HepG2 (cell line): Measurements from ENCODE around the gene WDR27. TPM values are rescaled to one million over a fixed set of nuclear protein-coding genes. Genes with fewer than 3 reads are reported as not detected.

Experiments
- ELF3 ChIP-seq: IDR thresholded peaks from 2 replicates; pipeline ENCODE4 v1.6.1; 2016; ENCODE audit warnings: missing genetic modification reagents, missing compliant biosample characterization
- FOXP1 ChIP-seq, 2 experiments: fragments of 450-650 bp in 1 of 2; IDR thresholded peaks; 2 replicates each; pipeline ENCODE4 v1.6.1; 2017 to 2018; ENCODE audit warnings: antibody characterized with exemption in 1 of 2
- HDAC2 ChIP-seq: sonication (generic); formaldehyde crosslinking; IDR thresholded peaks from 2 replicates; pipeline ENCODE4 v1.4.0; 2020; ENCODE audit warnings: missing genetic modification reagents
- MTA3 ChIP-seq: sonication (generic); formaldehyde crosslinking; IDR thresholded peaks from 2 replicates; pipeline ENCODE4 v1.4.0; 2020; ENCODE audit warnings: missing genetic modification reagents
- NFRKB ChIP-seq: fragments of 450-650 bp; IDR thresholded peaks from 2 replicates; pipeline ENCODE4 v1.6.1; 2017
- PAF1 ChIP-seq: IDR thresholded peaks from 2 replicates; pipeline ENCODE4 v1.6.1; 2016; ENCODE audit warnings: missing genetic modification reagents, missing compliant biosample characterization
- SIN3A ChIP-seq: IDR thresholded peaks from 2 replicates; pipeline ENCODE4 v1.6.1; 2011; ENCODE audit warnings: low read depth, mild to moderate bottlenecking, control low read depth, low read length, borderline replicate concordance
- SRY ChIP-seq: sonication (generic); formaldehyde crosslinking; IDR thresholded peaks from 2 replicates; pipeline ENCODE4 v1.8.0; 2022; ENCODE audit warnings: mild to moderate bottlenecking, missing genetic modification reagents
- TARDBP ChIP-seq: sonication (generic); formaldehyde crosslinking; IDR thresholded peaks from 2 replicates; pipeline ENCODE4 v1.8.0; 2022; ENCODE audit warnings: mild to moderate bottlenecking, missing genetic modification reagents
- ZFP37 ChIP-seq: sonication (generic); formaldehyde crosslinking; IDR thresholded peaks from 2 replicates; pipeline ENCODE4 v1.4.0; 2020; ENCODE audit warnings: missing genetic modification reagents, borderline replicate concordance
- ZGPAT ChIP-seq: IDR thresholded peaks from 2 replicates; pipeline ENCODE4 v1.6.1; 2016; ENCODE audit warnings: mild to moderate bottlenecking
- ZMYM4 ChIP-seq: sonication (generic); formaldehyde crosslinking; IDR thresholded peaks from 2 replicates; pipeline ENCODE4 v1.8.1; 2023; ENCODE audit warnings: mild to moderate bottlenecking, missing genetic modification reagents
- ZNF234 ChIP-seq: sonication (generic); formaldehyde crosslinking; conservative IDR thresholded peaks from 2 replicates; pipeline ENCODE4 v1.5.1; 2020; ENCODE audit warnings: mild to moderate bottlenecking, missing genetic modification reagents
- ZNF251 ChIP-seq: sonication (generic); formaldehyde crosslinking; IDR thresholded peaks from 2 replicates; pipeline ENCODE4 v1.9.0; 2021; ENCODE audit warnings: mild to moderate bottlenecking, missing genetic modification reagents
- ZNF414 ChIP-seq: sonication (generic); formaldehyde crosslinking; IDR thresholded peaks from 2 replicates; pipeline ENCODE4 v1.5.0; 2020; ENCODE audit warnings: missing genetic modification reagents
- polyA plus RNA-seq, 8 experiments: library from polyadenylated mRNA; depleted of rRNA in 3 of 8; stranded (reverse) in 7 of 8; unstranded in 1 of 8; fragments of >200 nt; fragmentation: Illumina TruSeq in 4 of 8; extraction: Trizol in 4 of 8; gene quantifications; 2 replicates each; pipeline versions ENCODE4 v1.2.1 to v1.2.3, GENCODE V29; 2011 to 2016; ENCODE audit warnings: low read depth in 4 of 8, missing spikeins in 1 of 8, mixed read lengths in 1 of 8; ENCODE audit not compliant: insufficient read depth in 1 of 8
- total RNA-seq, 5 experiments: library from RNA; depleted of rRNA; stranded (reverse); fragments of >200 nt; fragmentation: Illumina TruSeq; extraction: Trizol; gene quantifications; 2 replicates each; pipeline ENCODE4 v1.2.3, GENCODE V29; 2016; ENCODE audit warnings: low read depth in 1 of 5
- TF ChIP-seq, protein P1 (sequence below): IDR thresholded peaks from 2 replicates; pipeline ENCODE4 v1.6.1; 2016; ENCODE audit warnings: missing biosample characterization, missing genetic modification reagents, low read depth
- TF ChIP-seq, protein P2 (sequence below): sonication (generic); formaldehyde crosslinking; IDR thresholded peaks from 2 replicates; pipeline ENCODE4 v1.4.0; 2020; ENCODE audit warnings: mild to moderate bottlenecking, missing genetic modification reagents
- TF ChIP-seq, protein P3 (sequence below): sonication (generic); formaldehyde crosslinking; IDR thresholded peaks from 2 replicates; pipeline ENCODE4 v1.4.0; 2020; ENCODE audit warnings: mild to moderate bottlenecking, missing genetic modification reagents
- TF ChIP-seq, protein P4 (sequence below): sonication (generic); formaldehyde crosslinking; IDR thresholded peaks from 2 replicates; pipeline ENCODE4 v1.4.0; 2020; ENCODE audit warnings: mild to moderate bottlenecking, missing genetic modification reagents

WDR27 gene
- total and polyA plus RNA-seq, 2 of the 13 experiments (the other 11 are each of a cell fraction or from before 2014, with no cell fraction given), result 34.1 to 80.3 TPM

DNA sequence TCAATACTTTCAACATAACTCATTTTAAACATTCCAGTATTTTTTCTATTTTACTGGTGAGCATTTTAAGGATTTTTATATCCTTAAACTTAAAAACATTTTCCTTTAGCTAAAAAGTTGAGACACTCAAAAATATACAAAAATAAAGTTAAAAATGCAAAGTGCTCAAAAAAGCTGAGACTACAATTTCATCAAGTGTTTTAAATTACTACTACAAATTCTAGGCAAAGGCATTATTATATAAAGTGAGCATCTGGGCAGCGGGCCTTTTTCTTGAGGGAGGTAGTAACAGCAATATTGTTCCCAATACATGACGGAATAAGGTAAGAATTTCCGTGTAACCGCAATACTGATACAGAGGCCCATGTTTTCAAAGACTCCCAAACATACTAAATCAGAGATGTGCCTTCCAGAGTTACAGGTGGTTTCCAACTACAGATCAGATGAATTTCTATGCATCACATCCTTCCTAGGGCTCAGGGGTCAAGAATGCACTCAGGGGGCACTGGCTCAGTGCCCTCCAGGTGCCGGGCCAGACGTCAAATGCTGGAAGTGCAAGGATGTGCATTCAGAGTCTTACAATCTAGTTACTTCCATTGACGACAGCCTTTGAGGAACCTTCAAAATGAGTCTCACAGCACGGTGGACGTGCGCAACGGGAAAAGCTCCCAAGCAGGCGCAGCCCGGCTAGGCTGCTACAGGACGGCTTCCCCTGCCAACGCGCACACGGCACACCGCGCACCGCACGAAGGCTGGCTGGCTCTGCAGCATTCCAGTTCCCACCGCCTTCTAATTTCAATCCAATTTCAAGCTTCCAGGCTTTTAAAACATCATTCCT, 20.8 kb upstream of the WDR27 start (continued):
- TF ChIP-seq, protein P1, sequence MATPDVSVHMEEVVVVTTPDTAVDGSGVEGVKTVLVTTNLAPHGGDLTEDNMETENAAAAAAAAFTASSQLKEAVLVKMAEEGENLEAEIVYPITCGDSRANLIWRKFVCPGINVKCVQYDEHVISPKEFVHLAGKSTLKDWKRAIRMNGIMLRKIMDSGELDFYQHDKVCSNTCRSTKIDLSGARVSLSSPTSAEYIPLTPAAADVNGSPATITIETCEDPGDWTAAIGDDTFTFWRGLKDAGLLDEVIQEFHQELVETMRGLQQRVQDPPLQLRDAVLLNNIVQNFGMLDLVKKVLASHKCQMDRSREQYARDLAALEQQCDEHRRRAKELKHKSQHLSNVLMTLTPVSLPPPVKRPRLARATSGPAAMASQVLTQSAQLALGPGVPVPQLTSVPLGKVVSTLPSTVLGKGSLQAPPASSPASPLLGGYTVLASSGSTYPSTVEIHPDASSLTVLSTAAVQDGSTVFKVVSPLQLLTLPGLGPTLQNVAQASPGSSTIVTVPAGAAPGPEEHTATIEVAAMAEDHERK (CRISPR knock-in tag), result no peak
- TF ChIP-seq ZNF251 (CRISPR knock-in tag) (no peak), ZGPAT (CRISPR knock-in tag) (peak; percentile 33; the same call in 1 of the 2 replicates), HDAC2 (peak; percentile 38), ZNF414 (CRISPR knock-in tag) (peak; percentile 87), ELF3 (CRISPR knock-in tag) (peak; percentile 22; the same call in 1 of the 2 replicates), NFRKB (no peak), ZMYM4 (CRISPR knock-in tag) (0 out of 2 replicates have a peak, but pooled peaks have one; percentile 28), FOXP1 (IDR thresholded peaks at IDR 0.05) (no peak), FOXP1 (CRISPR knock-in tag; IDR thresholded peaks at IDR 0.05) (no peak), TARDBP (CRISPR knock-in tag) (no peak), ZNF234 (CRISPR knock-in tag) (no peak), ZFP37 (CRISPR knock-in tag) (no peak), SRY (CRISPR knock-in tag) (no peak), PAF1 (CRISPR knock-in tag) (no peak), SIN3A (peak; percentile 30; the same call in 1 of the 2 replicates), MTA3 (CRISPR knock-in tag) (no peak)
- TF ChIP-seq, protein P2, sequence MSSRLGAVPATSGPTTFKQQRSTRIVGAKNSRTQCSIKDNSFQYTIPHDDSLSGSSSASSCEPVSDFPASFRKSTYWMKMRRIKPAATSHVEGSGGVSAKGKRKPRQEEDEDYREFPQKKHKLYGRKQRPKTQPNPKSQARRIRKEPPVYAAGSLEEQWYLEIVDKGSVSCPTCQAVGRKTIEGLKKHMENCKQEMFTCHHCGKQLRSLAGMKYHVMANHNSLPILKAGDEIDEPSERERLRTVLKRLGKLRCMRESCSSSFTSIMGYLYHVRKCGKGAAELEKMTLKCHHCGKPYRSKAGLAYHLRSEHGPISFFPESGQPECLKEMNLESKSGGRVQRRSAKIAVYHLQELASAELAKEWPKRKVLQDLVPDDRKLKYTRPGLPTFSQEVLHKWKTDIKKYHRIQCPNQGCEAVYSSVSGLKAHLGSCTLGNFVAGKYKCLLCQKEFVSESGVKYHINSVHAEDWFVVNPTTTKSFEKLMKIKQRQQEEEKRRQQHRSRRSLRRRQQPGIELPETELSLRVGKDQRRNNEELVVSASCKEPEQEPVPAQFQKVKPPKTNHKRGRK (CRISPR knock-in tag), result no peak
- TF ChIP-seq, protein P3, sequence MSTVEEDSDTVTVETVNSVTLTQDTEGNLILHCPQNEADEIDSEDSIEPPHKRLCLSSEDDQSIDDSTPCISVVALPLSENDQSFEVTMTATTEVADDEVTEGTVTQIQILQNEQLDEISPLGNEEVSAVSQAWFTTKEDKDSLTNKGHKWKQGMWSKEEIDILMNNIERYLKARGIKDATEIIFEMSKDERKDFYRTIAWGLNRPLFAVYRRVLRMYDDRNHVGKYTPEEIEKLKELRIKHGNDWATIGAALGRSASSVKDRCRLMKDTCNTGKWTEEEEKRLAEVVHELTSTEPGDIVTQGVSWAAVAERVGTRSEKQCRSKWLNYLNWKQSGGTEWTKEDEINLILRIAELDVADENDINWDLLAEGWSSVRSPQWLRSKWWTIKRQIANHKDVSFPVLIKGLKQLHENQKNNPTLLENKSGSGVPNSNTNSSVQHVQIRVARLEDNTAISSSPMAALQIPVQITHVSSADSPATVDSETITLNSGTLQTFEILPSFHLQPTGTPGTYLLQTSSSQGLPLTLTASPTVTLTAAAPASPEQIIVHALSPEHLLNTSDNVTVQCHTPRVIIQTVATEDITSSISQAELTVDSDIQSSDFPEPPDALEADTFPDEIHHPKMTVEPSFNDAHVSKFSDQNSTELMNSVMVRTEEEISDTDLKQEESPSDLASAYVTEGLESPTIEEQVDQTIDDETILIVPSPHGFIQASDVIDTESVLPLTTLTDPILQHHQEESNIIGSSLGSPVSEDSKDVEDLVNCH (CRISPR knock-in tag), result no peak
- TF ChIP-seq, protein P4, sequence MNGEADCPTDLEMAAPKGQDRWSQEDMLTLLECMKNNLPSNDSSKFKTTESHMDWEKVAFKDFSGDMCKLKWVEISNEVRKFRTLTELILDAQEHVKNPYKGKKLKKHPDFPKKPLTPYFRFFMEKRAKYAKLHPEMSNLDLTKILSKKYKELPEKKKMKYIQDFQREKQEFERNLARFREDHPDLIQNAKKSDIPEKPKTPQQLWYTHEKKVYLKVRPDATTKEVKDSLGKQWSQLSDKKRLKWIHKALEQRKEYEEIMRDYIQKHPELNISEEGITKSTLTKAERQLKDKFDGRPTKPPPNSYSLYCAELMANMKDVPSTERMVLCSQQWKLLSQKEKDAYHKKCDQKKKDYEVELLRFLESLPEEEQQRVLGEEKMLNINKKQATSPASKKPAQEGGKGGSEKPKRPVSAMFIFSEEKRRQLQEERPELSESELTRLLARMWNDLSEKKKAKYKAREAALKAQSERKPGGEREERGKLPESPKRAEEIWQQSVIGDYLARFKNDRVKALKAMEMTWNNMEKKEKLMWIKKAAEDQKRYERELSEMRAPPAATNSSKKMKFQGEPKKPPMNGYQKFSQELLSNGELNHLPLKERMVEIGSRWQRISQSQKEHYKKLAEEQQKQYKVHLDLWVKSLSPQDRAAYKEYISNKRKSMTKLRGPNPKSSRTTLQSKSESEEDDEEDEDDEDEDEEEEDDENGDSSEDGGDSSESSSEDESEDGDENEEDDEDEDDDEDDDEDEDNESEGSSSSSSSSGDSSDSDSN (CRISPR knock-in tag), result peak; percentile 78
